Ascending aorta (tissue), 2 donors: Measurements from ENCODE around the gene ZC2HC1B. TPM values are rescaled to one million over a fixed set of nuclear protein-coding genes. Genes with fewer than 3 reads are reported as not detected.
A peak's percentile ranks its signal among the peaks of the same experiment; 100 is the strongest.

Experiments used
- DNase-seq, 2 donors: peaks; one replicate each; pipeline ENCODE4 v3.0.0-alpha.2; 2019; ENCODE audit warnings: low spot score in 2 of 2
- H3K27ac ChIP-seq, 2 donors: fragments of 200-600 bp; sonication (generic); one replicate each; pipeline ENCODE4 v1.5.1; 2016 to 2017; ENCODE audit warnings: mild to moderate bottlenecking in 1 of 2
- H3K27me3 ChIP-seq: fragments of 200-600 bp; sonication (generic); one replicate; pipeline ENCODE4 v1.5.1; 2017
- H3K36me3 ChIP-seq, 2 donors: fragments of 200-600 bp; sonication (generic); one replicate each; pipeline ENCODE4 v1.5.1; 2016
- H3K4me1 ChIP-seq, 2 donors: fragments of 200-600 bp; sonication (generic); one replicate each; pipeline ENCODE4 v1.5.1; 2016 to 2017; ENCODE audit warnings: mild to moderate bottlenecking in 1 of 2
- H3K4me3 ChIP-seq, 2 donors: fragments of 200-600 bp; sonication (generic); one replicate each; pipeline ENCODE4 v1.5.1; 2016 to 2017; ENCODE audit warnings: mild to moderate bottlenecking in 1 of 2
- H3K9me3 ChIP-seq, 2 donors: fragments of 200-600 bp; sonication (generic); one replicate each; pipeline ENCODE4 v1.5.1; 2016
- CTCF ChIP-seq, 3 experiments: fragments of 200-600 bp in 2 of 3; fragments of 450-650 bp in 1 of 3; sonication (generic) in 2 of 3; IDR thresholded peaks; one replicate each; pipeline ENCODE4 v1.5.1; 2016 to 2019; ENCODE audit warnings: antibody characterized with exemption in 3 of 3, mild to moderate bottlenecking in 1 of 3, moderate library complexity in 1 of 3
- intact Hi-C: fragments of 100-400 bp; cut with DNase I; formaldehyde crosslinking; loops from one replicate; pipeline ENCODE4 v1.15.1; 2023
- total RNA-seq: library from RNA; depleted of rRNA; stranded (reverse); fragments of >200 nt; gene quantifications from one replicate; pipeline ENCODE4 v1.1.0, GENCODE V29; 2016

The ZC2HC1B gene
- not detected for total RNA-seq

GRCh38 chr6:143864234-143864633, at the start of gene ZC2HC1B:
Gene ZC2HC1B (plus strand): TSS chr6:143864474. CDS start chr6:143864540, 66 bp downstream.
- no peaks in the 10 kb centered on the region for H3K27me3 ChIP-seq
- H3K4me3 ChIP-seq: no peak within 1 kb of the TSS
- DNase-seq: no peak
- H3K9me3 ChIP-seq: no peaks in the 10 kb centered on the region
- no peak for TF ChIP-seq CTCF (IDR thresholded peaks at IDR 0.05)
- H3K27ac ChIP-seq: no peak within 1 kb of the TSS
- intact Hi-C loops: no loop called here
- peaks cover 43 to 54% of the 10 kb centered on the region in 2 donors for H3K36me3 ChIP-seq
- H3K4me1 ChIP-seq: no peaks in the 10 kb centered on the region

- peaks cover 0 to 7% of the 10 kb centered on the region in 2 donors for H3K36me3 ChIP-seq
- DNase-seq: no peak
- TF ChIP-seq CTCF (IDR thresholded peaks at IDR 0.05): no peak
- no peaks in the 10 kb centered on the region for H3K27me3 ChIP-seq
- peaks cover 0 to 6% of the 10 kb centered on the region in 2 donors for H3K4me1 ChIP-seq
- intact Hi-C loops: no loop called here
- H3K4me3 ChIP-seq: no peak overlapping the region
- H3K9me3 ChIP-seq: no peaks in the 10 kb centered on the region
- H3K27ac ChIP-seq: no peak overlapping the region
These were observed 46.7 kb upstream of the ZC2HC1B start for GRCh38 chr6:143817621-143818020.

- Histone ChIP-seq H3K4me3 (no peak overlapping the region), H3K27me3 (no peaks in the 10 kb centered on the region), H3K27ac (no peak overlapping the region), H3K4me1 (peaks cover 0 to 21% of the 10 kb centered on the region in 2 donors), H3K9me3 (no peaks in the 10 kb centered on the region), H3K36me3 (peaks cover 0 to 3% of the 10 kb centered on the region in 2 donors)
- intact Hi-C loops: no loop called here
- no peak for TF ChIP-seq CTCF (IDR thresholded peaks at IDR 0.05)
- DNase-seq: no peak
These were observed 42.9 kb upstream of the ZC2HC1B start for GRCh38 chr6:143821359-143821758.

GRCh38 chr6:143822584-143823024, 41.7 kb upstream of the ZC2HC1B start:
- Histone ChIP-seq H3K36me3 (peaks cover 0 to 3% of the 10 kb centered on the region in 2 donors), H3K27me3 (no peaks in the 10 kb centered on the region), H3K9me3 (no peaks in the 10 kb centered on the region), H3K4me3 (no peak overlapping the region), H3K4me1 (peaks cover 0 to 21% of the 10 kb centered on the region in 2 donors), H3K27ac (peak overlapping the region; percentile 14 to 35)
- DNase-seq: no peak
- intact Hi-C loops: no loop called here
- no peak for TF ChIP-seq CTCF (IDR thresholded peaks at IDR 0.05)

GRCh38 chr6:143823548-143823947, 40.7 kb upstream of the ZC2HC1B start:
- TF ChIP-seq CTCF (IDR thresholded peaks at IDR 0.05): no peak
- Histone ChIP-seq H3K4me3 (no peak overlapping the region), H3K27ac (peak overlapping the region; percentile 14 to 35), H3K9me3 (no peaks in the 10 kb centered on the region), H3K36me3 (peaks cover 0 to 3% of the 10 kb centered on the region in 2 donors), H3K4me1 (peaks cover 0 to 21% of the 10 kb centered on the region in 2 donors), H3K27me3 (no peaks in the 10 kb centered on the region)
- intact Hi-C loops: no loop called here
- no peak for DNase-seq

- intact Hi-C loops: no loop called here
- no peak for TF ChIP-seq CTCF (IDR thresholded peaks at IDR 0.05)
- no peak overlapping the region for H3K27ac ChIP-seq
- DNase-seq: no peak
- H3K9me3 ChIP-seq: no peaks in the 10 kb centered on the region
- no peaks in the 10 kb centered on the region for H3K27me3 ChIP-seq
- peaks cover 0 to 8% of the 10 kb centered on the region in 2 donors for H3K4me1 ChIP-seq
- H3K4me3 ChIP-seq: no peak overlapping the region
- no peaks in the 10 kb centered on the region for H3K36me3 ChIP-seq
These were observed 35.7 kb upstream of the ZC2HC1B start for GRCh38 chr6:143828572-143828971.
